GM13976 (cell line): ENCODE data around the gene BRICD5.

Experiments
- DNase-seq: peaks from one replicate; pipeline ENCODE4 v3.0.0; 2012; ENCODE audit warnings: low spot score
- in situ Hi-C: fragments of 300-500 bp; cut with MboI; formaldehyde crosslinking; loops from one replicate; pipeline ENCODE4 v1.12.0; 2022; ENCODE audit warnings: low sequenced_read_pairs, mixed read lengths, inconsistent platforms; ENCODE audit not compliant: unreplicated experiment
- TF ChIP-seq, protein P1 (sequence below): IDR thresholded peaks from 2 replicates; pipeline ENCODE4 v1.5.1; 2012; ENCODE audit warnings: borderline replicate concordance, mild to moderate bottlenecking; ENCODE audit not compliant: insufficient read depth; ENCODE audit errors: extremely low read depth, missing control alignments, control extremely low read depth

The BRICD5 gene

DNA sequence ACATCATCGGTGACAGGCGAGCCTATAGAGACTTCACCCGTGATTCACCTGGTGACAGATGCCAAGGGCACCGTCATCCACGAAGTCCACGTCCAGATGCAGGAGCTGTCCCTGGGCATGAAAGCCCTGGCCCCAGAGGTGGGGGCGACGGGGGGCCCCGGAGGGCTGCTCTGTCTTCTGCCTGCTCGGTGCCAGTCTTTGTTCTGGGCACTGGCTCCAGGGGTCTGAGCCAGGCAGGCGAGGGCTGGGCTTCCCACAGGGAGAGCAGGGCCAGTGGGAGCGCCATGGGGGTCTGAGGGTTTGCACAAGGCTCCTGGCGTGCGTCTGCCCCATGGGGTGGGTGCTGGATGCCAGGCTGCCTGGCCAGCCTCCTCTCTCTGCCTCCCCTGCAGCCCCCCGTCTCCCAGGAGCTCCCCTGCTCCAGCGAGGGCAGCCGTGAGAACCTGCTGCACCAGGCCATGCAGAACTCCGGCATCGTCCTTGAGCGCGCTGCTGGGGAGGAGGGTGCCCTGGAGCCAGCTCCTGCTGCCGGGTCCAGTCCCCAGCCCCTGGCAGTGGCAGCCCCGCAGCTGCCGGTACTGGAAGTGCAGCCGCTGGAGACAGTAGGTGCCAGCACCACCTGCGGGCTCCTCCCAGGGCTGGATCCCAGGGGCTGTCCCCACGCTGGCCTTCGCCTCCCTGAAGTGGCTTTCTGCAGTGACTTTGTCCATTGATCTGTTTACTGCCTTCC lies 22.5 kb upstream of the BRICD5 start:
- in situ Hi-C loops: no loop called here
- TF ChIP-seq, protein P1, sequence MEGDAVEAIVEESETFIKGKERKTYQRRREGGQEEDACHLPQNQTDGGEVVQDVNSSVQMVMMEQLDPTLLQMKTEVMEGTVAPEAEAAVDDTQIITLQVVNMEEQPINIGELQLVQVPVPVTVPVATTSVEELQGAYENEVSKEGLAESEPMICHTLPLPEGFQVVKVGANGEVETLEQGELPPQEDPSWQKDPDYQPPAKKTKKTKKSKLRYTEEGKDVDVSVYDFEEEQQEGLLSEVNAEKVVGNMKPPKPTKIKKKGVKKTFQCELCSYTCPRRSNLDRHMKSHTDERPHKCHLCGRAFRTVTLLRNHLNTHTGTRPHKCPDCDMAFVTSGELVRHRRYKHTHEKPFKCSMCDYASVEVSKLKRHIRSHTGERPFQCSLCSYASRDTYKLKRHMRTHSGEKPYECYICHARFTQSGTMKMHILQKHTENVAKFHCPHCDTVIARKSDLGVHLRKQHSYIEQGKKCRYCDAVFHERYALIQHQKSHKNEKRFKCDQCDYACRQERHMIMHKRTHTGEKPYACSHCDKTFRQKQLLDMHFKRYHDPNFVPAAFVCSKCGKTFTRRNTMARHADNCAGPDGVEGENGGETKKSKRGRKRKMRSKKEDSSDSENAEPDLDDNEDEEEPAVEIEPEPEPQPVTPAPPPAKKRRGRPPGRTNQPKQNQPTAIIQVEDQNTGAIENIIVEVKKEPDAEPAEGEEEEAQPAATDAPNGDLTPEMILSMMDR: no peak
- DNase-seq: no peak

DNA sequence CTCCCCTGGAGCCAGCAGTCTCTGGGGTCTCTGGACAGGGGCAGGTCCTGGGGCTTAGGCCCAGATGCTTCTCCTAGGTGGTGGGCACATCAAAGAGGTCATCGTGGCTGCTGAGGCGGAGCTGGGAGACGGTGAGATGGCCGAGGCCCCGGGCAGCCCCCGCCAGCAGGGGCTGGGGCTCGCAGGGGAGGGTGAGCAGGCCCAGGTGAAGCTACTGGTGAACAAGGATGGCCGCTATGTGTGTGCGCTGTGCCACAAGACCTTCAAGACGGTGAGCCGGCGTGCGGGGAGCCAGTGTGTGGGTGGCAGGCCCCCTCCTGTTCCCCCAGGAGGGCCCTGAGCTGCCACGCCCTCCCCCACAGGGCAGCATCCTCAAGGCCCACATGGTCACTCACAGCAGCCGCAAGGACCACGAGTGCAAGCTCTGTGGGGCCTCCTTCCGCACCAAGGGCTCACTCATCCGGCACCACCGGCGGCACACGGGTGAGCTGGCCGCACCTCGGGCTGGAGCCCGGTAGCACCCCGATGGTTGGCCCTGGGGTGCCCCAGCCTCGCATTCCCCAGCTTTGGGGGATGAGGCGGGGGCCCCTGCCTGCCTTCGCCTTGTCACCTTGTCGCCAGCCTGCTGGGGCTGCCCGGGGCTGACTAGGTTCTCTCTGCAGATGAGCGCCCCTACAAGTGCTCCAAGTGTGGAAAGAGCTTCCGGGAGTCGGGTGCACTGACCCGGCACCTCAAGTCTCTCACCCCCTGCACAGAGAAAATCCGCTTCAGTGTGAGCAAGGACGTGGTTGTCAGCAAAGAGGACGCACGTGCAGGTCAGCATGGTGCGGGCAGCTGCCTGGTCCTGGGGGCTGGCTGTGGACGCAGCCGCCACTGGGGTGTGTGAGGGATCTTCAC lies 21.7 kb upstream of the BRICD5 start:
- TF ChIP-seq, protein P1: no peak
- in situ Hi-C loops: no loop called here
- DNase-seq: no peak

DNA sequence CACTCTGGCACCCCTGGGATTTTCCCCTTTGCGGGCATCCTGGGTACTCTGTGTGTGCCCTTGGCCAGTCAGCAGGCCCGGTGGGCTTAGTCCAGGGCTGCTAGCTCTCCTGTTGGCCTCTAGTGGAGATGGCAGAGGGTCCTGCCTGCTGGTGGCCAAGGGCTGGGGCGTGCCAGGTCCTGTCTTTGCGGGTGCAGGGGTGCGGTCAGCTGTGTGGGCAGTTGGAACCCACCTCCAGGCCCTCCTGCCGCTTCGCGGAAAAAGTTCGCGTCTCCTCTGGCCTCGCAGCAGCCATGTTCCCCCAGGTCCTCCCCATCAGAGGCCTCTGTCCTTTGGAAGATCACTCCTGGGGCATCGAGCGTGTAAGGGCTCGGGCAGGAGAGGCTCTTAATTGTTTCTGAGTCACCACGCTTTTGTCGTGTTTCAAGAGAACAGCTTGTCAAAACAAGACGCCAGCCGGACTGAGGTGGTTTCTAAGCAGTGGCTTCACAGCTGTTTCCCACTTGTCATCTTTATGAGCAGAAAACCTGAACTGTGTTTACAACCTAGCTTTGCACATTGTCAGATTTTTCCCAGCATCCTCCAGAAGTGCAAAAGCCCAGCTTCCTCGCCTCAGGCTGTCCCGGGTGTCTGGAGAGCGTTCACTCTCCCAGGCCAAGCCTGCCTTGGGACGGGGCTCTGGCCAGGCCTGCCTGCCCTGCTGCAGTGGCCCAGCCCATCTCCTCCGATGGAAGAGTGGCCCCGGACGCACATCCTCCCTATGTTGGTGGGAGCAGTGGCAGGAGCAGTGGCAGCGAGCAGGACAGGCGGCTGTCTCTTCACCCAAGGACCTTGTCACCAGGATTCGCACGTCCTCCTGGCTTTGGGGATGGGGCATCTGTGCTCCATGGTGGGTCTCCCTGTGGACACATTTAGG lies 20.6 kb upstream of the BRICD5 start:
- DNase-seq: no peak
- in situ Hi-C loops: no loop called here

DNA sequence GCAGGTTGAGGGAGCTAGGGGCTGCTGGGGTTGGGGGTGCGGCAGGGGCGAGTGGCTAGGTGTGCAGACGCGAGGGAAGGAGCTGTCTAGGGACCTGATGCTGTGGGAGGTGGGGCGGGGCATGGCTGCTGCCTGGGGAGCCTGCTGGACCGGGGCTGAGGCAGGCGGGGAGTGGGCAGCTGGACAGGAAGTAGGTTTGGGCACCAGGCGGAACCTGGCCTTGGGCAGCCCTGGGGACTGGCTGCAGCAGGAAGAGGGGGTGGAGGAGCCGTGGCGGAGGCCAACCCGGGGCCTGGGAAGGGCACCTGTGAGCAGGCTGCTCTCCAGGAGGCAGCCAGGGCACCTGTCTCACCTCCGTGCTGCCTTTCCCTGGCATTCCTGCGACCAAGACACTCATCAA lies 19.7 kb upstream of the BRICD5 start:
- DNase-seq: no peak
- TF ChIP-seq, protein P1: no peak
- in situ Hi-C loops: no loop called here

More for the DNA sequence above, 20.6 kb upstream of the BRICD5 start:
- TF ChIP-seq, protein P1: no peak

DNA sequence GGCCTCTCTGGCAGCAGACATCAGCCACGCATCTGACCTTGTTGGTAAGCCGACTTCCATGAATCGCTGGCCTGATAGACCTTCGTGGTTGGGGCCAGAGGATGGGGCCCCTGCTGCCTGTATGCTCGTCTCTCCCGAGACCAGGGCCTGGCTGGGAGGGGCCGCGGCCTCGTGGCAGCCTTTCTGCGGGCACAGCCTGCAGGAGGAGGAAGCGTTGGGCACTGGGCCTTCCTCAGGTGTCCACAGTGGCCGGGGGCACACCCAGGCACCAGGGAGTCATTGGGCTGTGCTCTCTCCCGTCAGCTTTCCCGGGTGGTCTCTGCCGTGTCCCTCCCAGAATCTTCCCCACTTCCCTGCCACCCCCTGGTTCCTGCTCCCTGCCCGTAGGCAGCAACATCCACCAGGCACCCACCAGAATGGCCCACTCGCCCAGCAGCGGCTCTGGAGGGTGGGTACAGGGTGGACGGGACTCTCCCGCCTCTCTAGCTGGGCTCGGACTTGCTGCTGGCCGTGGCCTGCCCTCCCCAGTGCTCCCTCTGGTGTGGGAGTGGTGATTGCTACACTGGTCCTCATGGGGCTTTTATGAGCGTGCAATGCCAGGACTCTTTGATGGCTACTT lies 19.1 kb upstream of the BRICD5 start:
- no peak for DNase-seq
- in situ Hi-C loops: no loop called here

DNA sequence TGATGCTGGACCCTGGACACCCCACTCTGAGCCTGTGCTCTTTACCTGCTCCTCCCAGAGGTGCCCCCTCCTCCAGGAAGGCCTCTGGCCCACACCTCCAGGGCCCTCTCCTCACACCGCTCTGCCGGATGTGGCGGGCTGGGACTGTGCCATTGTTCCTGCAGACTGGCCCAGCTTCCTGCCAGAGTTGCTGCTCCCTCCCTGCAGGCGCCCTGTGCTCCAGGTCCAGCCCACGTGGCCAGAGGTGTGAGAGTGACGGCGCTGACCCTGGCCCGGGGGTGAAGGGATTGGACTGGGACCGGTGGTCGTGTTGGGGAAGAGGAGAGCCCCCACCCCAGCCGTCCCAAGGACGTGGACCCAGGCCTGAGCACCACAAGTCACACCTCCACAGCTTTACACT lies 18.4 kb upstream of the BRICD5 start:
- in situ Hi-C loops: no loop called here
- TF ChIP-seq, protein P1: no peak
- no peak for DNase-seq

More for the DNA sequence above, 19.1 kb upstream of the BRICD5 start:
- TF ChIP-seq, protein P1: no peak
